COLO668 (cell line): Measurements from ENCODE around the gene HS3ST6.
"Not testable (repeated sequence)": the region's sequence is repeated elsewhere in the genome, so short reads cannot be mapped to it uniquely, and the experiment has no call there.

Experiments used
- DNase-seq: peaks from one replicate; lab custom pipeline; 2025; ENCODE audit not compliant: unreplicated experiment; lab: John Stamatoyannopoulos, UW

HS3ST6 gene

DNA sequence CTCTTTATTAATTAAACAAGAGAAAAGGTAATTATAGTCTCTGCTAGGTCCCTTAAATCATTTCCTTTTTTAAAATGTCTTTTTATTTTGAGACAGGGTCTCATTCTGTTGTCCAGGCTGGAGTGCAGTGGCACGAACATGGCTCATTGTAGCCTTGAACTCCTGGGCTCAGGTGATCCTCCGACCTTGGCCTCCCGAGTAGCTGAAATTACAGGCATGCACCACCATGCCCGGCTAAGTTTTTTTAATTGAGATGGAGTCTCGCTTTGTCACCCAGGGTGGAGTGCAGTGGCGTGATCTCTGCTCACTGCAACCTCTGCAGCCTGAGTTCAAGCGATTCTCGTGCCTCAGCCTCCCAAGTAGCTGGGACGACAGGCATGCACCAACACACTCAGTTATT, 37.0 kb downstream of the HS3ST6 start:
- not testable (repeated sequence) for DNase-seq

DNA sequence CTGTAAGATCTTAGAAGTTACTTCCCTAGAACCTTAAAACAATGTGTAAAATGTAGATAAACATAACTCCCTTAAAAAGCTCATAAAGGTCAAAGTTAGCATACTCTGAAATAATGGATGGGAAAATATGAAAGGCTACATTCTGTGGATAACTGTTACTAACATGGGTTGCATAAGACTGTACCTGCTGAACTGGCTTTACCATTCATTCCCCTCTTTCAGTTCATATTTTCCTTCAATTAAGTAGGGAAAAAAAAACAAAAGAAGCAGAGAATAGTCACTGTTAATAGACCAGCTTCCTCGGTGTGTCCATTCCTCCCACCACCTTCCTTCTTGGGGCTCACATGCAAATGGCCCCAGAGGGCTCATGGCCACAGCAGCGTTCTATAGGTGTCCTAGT, 38.7 kb downstream of the HS3ST6 start:
- DNase-seq = no peak

- no peak for DNase-seq
Measured at GRCh38 chr16:1878256-1878655, 40.0 kb downstream of the HS3ST6 start.

- peak; percentile 42 for DNase-seq
Measured at GRCh38 chr16:1877804-1878203, 40.4 kb downstream of the HS3ST6 start.

GRCh38 chr16:1877089-1877488, 41.1 kb downstream of the HS3ST6 start:
- no peak for DNase-seq

DNA sequence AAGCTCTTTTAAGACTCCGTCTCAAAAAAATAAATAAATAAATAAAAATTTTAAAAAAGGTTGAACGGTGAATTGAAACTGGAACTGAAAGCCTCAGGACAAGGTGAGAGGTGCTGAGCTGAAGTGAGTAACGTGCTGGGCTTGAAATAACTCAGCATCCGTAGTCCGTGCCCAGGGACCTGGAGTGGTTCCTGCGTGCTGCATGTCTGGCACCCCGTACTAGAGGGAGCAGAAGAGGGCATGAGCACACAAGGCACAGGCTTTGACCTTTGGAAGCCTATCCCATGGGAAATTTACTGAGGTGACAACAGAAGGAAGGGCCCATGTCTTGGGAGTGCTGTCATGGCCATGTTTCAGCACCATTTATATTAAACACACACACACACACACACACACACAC, 41.7 kb downstream of the HS3ST6 start:
- DNase-seq = no peak

- not testable (repeated sequence) for DNase-seq
Measured at GRCh38 chr16:1876066-1876465, 42.1 kb downstream of the HS3ST6 start.

DNA sequence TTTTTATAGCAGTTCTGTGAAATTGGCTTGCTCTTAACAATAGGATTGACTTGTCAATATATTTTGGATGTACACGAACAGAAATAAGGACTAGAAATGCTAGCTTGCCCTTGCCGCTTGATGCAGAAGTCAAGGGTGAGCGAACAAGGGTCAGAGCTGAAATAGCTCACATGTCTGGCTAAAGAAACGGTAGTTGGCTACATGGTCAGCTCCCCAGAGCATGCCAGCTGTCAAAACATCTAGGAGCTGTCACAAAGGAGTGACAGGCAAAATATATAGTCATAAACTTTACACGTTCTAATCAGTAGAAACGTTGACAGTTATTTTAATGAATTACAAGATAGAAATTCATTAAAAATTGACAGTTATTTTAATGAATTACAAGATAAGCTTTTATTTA, 43.4 kb downstream of the HS3ST6 start:
- no peak for DNase-seq

DNA sequence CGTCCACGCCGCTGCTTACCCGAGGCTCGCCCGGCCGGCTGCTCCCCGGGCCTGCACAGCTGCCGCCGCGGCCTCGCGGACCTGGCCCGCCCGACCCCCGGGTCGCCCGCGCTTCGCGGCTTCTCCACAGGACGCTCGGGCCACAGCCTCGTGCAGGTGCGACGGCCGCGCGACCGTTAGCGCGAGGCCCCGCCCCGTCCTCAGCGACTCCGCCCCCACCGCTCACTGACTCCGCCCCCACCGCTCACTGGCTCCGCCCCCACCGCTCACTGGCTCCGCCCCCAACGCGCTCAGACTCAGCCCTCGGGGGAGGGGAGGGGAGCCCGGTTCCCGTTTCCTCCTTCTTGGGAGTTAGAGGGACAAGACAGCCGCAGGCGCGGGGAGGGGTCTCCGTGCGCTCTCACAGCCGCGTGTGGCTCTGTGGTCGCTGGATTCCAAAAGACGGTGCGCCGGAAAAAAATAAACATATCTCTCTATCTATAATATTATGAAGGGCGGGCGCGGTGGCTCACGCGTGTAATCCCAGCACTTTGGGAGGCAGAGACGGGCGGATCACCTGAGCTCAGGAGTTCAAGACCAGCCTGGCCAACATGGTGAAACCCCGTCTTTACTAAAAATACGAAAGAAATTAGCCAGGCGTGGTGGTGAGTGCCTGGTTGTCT, 46.1 kb downstream of the HS3ST6 start, which contains the start of gene MEIOB:
MEIOB (minus strand) TSS at position 191 of the 662 bp plus-strand sequence. CDS start 3,989 bp downstream, outside the sequence.
- no peak for DNase-seq

- peak; percentile 35 for DNase-seq
Measured at GRCh38 chr16:1870365-1871082, 47.7 kb downstream of the HS3ST6 start.

GRCh38 chr16:1865902-1866690, 52.1 kb downstream of the HS3ST6 start:
- DNase-seq = no peak

- DNase-seq = no peak
Measured at GRCh38 chr16:1863681-1864460, 54.3 kb downstream of the HS3ST6 start.

DNA sequence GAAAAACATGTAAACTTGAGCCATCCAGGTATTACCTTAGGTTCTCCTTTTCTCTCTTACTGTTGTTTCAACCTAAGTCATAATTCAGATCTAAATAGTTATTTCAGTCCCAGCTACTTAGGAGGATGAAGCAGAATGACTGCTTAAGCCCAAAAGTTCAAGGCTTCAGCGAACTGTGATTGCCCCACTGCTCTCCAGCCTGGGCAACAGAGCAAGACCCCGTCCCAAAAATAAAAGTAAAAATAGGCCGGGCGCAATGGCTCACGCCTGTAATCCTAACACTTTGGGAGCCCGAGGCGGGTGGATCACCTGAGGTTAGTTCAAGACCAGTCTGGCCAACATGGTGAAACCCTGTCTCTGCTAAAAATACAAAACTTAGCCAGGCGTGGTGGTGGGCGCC, 55.8 kb downstream of the HS3ST6 start:
- DNase-seq = no peak

- DNase-seq = no peak
Measured at GRCh38 chr16:1861730-1862129, 56.5 kb downstream of the HS3ST6 start.
